ENCODE results near the gene FHOD1.

FHOD1 gene

DNA sequence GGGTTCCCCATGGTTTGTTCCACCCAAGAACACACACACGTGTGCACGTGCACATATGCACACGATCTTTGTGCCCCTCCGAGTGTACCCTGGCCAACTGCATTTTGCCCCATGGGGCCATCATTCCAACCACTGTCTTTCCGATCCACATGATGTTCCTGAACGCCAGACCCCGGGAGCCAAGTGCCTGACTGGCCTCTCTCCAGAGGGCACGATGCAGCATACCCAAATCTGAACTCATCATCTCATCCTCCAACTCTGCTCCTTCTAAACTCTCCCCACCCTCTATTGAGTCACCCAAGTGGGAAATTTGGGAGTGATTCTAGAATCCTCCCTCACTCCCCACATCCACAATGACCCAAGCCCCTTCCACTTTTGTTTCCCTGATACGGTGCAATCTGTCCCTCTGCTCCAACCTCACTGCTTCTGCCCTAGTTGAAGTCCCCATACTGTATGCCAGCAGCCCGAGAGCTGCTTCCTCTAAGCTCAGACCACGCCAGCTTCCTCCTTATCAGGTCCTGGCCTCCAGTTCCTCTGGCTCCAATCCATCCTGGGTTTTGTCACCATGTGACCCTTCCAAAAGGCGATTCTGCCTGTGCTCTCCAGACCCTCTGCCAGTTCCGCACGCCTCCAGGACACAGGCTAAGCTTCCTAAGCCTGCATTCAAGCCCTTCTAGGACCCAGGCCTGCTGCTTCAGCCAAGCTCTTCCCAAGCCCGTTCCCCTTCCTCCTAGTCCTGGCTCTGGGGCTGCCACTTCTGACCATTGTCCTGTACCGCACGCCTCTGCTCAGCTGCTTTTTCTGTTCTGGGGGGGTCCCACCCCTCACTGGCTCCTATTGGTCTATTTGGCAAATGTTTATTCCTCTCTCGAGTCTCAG, 30.4 kb downstream of the FHOD1 start:
- intact Hi-C loops (cut with DNase I), result no loop called here
- peak in 7 of 42 donors; percentile 31 to 57 (median 42) for DNase-seq

DNA sequence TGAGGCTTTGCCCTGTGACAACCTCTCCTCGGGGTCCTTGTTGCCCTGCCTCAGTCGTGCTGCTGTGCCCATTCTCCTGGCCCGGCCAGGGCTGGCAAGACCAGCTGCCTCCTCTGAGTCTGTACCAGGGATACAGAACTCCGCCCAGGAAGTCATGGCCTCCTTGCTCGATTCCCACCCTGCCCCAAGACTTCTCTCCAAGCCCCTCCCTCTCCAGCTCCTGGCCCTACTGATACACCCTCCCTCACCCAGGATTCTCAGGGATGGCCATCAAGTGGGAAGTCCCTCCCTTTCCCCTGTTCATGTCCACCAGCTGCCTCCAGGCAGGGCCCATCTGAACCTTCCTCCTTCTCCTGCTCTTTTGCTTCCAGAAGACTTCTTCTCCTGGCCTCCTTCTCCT, 31.6 kb downstream of the FHOD1 start:
- no peak for DNase-seq
- intact Hi-C loops (cut with DNase I), result no loop called here

DNA sequence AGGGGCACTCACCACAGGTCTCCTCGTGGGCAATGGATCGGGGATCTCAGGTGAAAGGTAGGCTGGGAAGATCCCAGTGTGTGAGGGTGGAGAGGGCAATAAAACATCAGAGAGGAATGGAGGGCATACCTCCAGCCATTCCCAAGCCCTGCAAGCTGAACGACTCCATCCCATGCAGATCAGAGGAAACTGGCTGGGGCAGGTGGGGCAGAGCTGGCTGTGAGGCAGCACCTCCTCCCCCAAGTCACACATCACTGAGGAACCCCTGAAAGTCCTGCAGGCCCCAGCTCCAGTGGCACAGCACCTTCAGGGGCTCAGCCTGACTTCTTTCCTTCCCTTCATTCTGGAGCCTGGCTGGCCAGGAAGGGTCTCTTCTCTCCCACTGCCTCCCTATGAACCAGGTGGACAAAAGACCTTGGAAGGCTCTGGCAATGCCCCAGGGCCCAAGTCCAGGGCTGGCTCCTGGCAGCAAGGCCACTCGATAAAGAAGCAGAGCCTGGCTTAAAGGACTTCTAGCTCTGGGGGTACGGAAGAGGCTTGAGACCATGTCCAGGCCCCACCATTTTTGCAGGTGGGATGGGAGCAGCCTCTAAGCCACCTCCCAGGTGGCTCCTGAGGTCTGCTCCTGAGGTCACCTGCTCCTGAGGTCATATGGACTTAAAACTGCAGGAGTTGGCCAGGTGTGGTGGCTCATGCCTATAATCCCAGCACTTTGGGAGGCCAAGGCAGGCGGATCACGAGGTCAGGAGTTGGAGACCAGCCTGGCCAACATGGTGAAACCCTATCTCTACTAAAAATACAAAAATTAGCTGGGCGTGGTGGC, 33.9 kb downstream of the FHOD1 start:
- intact Hi-C loops (cut with DNase I), result no loop called here
- DNase-seq, result no peak

DNA sequence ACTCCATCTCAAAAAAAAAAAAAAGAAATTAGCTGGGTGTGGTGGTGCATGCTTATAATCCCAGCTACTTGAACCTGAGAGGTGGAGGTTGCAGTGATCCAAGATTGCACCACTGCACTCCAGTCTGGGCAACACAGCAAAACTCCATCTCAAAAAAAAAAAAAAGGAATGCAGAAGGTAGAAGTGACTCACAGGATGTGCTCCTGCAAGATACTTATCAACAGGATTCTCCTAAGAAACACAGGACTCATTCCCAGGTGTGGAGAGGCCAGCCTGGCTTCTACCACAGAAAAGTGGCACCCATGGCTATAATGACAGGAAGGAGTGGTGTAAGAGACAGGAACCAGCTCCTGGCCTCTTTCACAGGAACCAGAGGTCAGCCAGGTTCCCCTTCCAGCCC, 34.5 kb downstream of the FHOD1 start:
- no peak for DNase-seq
- intact Hi-C loops (cut with DNase I), result no loop called here

DNA sequence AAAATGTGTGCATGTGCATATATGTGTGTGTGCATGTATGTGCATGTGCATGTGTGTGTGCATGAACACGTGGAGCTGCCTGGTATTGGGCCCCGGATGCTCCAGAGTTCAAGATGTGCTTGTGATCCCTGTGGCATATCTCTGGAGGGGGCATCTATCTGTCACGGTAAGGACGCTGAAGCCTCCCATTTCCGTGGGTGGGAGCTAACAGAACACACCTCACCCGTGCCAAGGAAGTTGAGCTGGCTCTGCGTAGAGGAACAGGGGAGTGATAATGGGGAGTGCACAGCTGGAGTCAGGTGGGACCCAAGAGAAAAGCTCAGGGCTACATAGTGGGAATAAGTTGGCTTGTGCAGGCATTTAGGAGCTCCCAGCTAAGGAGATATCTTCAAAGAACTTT, 35.6 kb downstream of the FHOD1 start:
- peak in 30 of 42 donors; percentile 14 to 79 (median 48) for DNase-seq
- intact Hi-C loops (cut with DNase I), result no loop called here

DNA sequence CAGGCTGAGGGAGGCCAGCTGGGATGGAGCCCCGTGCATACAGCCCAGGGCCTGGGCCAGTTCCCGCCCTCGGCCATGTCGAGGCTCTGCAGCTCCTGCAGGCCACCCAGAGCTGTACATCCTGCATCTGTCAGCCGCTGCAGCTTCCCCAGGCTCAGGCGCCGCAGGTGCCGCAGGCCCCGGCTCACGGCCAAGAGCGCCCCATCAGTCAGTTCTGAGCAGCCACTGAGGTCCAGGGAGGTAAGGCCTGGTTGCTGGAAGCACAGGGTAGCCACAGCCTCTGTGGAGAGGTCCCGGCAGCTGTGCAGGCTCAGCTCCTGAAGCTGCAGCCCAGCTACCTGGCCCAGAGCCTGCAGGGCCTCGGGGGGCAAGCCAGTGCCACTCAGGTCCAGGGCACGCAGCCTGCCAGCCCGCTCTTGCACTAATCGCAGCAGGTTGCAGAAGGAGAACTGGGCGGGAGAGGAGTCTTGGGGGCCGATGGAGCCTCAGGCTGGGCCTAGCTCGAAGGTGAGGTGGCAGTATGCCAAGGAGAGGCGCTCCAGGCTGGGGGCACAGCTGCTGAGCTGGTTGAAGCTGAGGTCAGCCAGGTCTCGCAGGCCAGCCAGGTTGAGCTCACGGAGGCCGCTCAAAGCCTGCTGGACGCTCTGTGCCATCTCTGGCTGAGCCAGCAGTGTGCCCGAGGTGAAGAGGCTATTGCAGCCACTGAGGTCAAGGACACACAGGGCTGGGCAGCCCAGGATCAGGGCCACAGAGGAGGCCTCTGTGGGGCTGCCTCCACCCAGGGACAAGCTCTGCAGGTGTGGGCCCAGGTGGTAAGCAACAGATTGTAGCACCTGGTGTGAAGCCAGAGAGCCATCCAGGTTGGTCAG, 37.0 kb downstream of the FHOD1 start:
- intact Hi-C loops (cut with DNase I), result no loop called here
- DNase-seq, result no peak

DNA sequence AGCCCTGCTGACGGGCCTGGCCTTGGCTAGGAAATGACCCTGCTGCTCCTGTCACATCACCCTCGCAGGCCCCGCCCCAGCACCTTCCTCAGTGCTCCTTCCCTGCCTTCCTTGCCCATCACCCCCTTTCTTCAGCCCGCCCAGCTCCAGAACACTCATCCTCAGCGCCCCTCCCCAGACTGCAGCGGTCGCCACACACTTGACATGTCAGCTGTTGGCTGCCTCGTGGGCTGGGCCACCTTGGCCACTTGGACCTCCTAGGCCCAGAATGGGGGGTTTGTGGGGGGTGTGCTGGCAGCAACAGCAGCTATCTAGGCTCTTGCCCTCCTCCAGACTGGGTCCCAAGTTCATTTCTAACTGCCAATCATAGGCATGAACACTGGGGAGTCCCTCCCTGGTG, 37.7 kb downstream of the FHOD1 start:
- intact Hi-C loops (cut with DNase I), result no loop called here
- DNase-seq, result no peak

DNA sequence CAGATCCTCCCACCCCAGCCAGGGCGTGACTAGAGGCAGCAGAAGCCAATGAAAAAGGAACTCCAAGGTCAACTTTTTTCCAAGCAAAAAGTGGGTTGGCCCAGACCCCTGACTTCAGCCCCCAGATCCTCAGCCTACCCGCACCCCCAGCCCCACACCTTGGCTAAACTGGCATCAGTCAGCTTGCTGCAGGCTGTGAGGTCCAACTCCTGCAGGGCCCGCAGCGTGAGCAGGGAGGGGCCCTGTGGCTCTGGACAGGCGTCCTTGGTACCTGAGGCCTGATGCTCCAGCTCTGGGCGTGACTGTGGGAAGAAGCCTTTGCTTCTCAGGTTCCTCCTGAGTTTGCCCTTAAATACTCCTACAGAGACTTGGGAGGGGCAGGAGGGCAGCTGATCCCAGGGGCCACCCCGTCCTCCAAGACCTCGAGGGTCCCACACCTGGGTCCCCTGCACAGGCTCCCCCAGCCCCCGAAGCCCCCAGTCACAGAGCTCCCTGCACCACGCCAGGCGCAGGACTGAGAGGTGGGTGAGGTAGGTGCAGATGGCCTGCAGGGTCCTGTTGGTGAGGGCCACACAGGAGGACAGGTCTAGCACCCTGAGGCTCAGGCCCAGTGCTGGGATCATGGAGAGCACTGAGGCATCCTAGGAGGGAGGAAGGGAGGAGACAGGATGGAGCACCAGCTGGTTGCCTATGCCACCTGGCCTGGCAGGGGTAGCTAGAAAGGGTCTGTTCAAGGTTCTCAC, 39.0 kb downstream of the FHOD1 start:
- DNase-seq, result no peak
- intact Hi-C loops (cut with DNase I), result no loop called here

DNA sequence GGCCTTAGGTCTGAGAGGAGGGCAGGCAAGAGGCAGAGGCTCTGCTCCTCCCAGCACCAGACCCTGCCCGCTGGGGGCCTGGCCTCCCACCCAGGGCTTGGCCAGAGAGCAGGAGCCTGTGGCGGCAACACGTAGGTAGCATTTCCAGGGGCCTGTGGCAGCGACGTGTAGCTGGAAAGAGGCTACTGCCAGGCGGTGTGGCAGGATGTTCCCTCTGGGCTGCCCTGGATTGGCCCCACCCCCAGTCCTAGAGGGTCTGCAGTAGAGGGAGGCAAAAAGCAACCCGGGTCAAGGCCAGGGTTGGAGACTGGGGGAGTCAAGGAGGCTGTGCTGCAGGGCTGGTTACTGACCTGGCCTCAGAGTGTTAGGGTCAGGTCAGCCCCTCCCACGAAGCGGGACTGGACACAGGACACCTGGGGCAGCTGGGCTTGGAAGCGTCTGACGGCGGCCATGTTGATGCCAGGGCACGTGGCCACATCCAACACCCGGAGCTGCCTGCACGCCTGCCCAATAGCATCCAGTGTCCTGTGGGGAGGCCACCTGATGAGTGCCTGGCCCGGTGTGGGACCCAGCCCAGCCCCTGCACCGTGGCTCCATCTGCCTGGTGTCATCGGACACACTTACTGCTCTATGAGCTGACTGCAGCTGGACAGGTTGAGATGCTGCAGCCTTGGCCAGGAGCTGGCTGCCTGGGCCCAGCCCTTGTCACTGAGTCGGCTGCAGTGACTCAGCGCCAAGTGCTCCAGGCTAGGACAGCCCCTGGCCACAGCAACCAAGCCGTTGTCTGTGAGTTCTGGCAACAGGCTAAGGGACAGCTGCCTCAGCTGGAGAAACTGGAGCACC, 39.8 kb downstream of the FHOD1 start:
- no peak for DNase-seq
- intact Hi-C loops (cut with DNase I), result no loop called here

DNA sequence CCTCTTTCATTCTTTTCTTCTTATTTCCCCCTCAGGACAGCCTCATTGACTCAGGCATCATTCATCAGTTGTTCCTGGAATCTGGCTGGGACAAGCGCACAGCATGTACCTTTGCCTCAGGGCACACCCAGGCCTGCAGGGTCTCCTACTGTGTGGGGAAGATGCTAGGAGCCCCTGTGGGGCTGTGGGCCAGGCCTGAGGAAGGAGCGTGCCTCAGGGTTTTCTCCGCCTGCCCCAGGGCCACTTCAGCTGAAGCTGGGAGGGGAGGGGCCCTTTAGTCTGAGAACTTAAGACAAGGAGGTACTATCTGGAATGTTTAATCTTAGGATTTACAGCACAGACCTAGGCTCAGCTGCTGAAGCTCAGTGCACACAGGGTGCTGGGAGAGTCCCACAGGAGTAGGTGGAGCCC, 40.4 kb downstream of the FHOD1 start:
- DNase-seq, result no peak
- intact Hi-C loops (cut with DNase I), result no loop called here

DNA sequence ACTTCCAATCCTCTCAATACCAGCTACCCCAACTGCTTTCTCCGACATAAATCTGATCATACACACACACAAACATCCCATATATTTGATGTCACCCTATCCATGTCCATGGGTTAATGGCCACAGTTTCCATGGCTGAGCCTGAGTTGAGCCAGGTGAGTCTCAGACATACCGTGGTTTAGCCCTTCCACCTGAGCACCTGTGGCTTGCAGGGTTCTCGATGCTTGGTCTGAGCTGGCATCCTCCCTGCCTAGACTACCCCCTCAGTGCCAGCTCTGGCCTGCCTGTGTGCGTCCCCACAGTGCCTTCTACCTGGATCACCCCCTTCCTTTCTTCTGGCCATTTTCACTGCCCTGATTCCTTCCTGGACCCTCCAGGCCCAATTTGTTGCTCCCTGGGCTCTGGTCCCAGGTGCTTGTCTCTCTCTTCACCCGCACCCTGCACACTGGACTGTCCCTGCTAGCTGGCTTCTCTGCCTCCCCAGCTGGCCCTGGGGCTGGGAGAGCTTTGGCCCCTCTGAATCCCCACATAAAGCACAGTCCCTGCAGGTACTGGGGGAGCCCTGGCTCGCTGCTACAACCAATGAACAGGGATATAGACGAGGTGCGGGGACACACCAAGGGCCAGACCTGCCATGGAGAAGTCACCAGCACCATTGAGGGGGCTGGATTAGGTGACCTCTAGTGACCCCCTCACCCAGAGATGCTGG, 41.0 kb downstream of the FHOD1 start:
- no peak for DNase-seq
- intact Hi-C loops (cut with DNase I), result no loop called here

DNA sequence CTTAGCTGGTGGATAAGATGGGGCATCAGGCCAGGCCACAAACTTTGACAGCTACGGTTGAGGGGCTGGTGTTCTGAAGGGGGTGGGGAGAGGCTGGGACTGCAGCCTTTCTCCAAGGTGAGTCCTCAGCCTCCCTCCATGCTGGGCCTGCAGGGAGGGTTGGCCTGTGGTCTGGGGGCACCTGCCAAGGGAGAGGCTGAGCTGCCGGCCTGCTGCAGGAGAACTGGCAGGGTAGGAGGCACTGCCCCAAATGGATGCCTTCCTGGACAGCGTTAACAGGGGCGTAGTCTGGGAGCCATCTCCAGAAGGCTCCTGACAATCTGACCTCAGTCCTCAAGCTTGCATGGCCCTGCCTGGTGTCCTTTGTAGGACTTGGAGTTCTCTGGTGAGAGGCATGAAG, 43.2 kb downstream of the FHOD1 start:
- intact Hi-C loops (cut with DNase I), result no loop called here
- DNase-seq, result no peak

DNA sequence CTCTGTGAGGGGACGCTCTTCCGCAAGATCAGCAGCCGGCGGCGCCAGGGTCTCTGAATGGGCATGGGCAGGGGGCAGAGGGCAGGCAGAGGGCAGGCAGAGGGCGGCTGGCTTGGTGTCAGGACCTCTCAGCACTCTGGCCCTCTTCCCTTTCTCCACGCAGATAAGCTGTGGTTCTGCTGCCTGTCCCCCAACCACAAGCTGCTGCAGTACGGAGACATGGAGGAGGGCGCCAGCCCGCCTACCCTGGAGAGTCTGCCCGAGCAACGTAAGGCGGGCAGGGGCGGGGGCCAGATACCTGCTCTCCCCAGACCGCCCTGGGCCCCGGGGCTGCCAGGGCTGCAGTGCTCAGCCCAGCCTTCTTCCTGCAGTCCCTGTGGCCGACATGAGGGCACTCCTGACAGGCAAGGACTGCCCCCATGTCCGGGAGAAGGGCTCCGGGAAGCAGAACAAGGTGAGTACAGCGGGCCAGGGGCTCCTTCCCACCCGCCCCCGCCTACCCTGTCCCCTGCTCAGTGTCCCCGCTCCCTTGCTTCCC, 44.3 kb downstream of the FHOD1 start:
- no peak for DNase-seq
- intact Hi-C loops (cut with DNase I), result no loop called here

DNA sequence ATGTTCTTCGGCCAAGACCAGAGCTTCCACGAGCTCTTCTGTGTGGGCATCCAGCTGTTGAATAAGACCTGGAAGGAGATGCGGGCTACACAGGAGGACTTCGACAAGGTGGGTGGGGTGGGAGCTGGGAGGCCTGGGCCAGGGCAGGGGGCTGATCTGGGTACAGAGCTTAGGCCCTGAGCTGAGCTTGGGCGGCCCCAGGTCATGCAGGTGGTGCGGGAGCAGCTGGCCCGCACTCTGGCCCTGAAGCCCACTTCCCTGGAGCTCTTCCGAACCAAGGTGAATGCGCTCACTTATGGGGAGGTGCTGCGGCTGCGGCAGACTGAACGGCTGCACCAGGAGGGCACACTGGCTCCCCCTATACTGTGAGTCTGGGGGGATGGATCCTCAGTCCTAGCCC, 44.9 kb downstream of the FHOD1 start:
- intact Hi-C loops (cut with DNase I), result no loop called here
- no peak for DNase-seq

DNA sequence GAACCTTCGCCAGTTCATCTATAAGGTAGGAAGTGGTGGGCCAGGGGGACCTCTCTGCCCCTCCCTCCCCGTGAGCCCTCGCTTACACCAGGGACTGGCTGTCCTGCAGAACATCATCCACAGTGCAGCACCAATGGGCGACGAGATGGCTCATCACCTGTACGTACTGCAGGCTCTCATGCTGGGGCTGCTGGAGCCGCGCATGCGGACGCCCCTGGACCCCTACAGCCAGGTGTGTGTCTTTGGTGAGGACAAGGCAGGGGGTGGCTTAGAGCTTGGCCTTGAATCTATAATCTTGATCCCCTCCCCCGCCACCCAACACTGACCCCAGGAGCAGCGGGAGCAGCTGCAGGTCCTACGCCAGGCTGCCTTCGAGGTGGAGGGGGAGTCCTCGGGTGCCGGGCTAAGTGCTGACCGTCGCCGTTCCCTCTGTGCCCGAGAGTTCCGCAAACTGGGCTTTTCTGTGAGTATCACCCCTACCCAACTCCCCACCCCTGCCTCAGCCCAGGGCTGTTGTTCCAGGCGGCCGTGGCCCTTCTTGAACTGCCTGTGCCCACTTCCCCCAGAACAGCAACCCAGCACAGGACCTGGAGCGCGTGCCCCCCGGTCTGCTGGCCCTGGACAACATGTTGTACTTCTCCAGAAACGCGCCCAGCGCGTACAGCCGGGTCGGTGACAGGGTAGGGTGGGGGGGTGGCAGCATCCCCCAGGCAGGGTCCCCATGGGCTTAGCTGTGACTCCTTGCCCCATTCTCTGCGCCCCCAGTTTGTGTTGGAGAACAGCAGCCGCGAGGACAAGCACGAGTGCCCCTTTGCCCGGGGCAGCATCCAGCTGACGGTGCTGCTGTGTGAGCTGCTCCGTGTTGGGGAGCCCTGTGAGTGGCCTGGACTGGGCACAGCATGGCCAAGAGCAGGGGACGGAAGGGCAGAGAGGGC, 45.6 kb downstream of the FHOD1 start:
- intact Hi-C loops (cut with DNase I), result no loop called here
- DNase-seq, result no peak

DNA sequence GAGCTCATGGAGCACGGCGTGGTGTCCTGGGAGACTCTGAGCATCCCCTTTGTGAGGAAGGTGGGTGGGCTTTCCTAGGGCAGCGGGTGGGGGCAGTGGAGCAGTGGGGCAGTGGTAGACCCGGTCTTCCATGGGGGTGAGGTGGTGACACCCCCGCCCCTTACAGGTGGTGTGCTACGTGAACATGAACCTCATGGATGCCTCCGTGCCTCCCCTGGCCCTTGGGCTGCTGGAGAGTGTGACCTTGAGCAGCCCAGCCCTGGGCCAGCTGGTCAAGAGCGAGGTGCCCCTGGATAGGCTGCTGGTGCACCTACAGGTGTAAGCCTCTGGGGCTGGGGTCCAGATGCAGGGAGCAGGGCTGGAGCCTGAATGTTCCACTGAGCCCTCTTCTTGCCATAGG, 46.8 kb downstream of the FHOD1 start:
- intact Hi-C loops (cut with DNase I), result no loop called here
- no peak for DNase-seq
